ENCODE data around the gene RUSF1. TPM values are rescaled to one million over a fixed set of nuclear protein-coding genes. Genes with fewer than 3 reads are reported as not detected.

RUSF1 gene
- total RNA-seq (2022; extraction: Qiagen RNA extraction; ENCODE audit: low read depth) = 36.7 to 53.6 TPM (median 49.7 TPM) in 5 replicates

GRCh38 chr16:31507929-31508705 lies at the start of gene RUSF1:
Gene RUSF1, minus strand, starts transcription at chr16:31508391. Its CDS starts 18 bp downstream, at chr16:31508373.

GRCh38 chr16:31527734-31528274 lies 19.6 kb upstream of the RUSF1 start, which contains the start of gene AHSP:
Gene AHSP, plus strand, starts transcription at chr16:31527900. Its CDS starts 240 bp downstream, at chr16:31528140.

DNA sequence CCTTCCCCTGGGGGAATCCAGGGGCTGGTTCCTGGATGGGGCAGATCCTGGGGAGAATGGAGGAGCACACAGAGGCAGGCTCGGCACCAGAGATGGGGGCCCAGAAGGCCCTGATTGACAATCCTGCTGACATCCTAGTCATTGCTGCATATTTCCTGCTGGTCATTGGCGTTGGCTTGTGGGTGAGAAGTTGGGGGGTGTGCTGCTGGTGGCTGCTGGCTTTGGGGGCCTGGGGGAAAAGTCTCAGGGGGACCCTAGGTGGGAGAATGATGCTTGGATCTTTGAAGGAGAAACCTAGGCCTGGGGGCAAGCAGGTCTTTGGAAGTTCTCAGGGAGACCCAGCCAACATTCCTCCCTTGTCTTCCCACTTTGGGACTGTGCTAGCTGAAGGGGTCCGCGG lies 25.1 kb downstream of the RUSF1 start, which contains the start of gene SLC5A2:
Gene SLC5A2 (plus strand): TSS at position 43 of the 400 bp plus-strand sequence. CDS start 14 bp downstream, at position 57.

GRCh38 chr16:31471875-31472708 lies 36.1 kb downstream of the RUSF1 start, which contains the start of gene TGFB1I1:
Gene TGFB1I1, plus strand, starts transcription at chr16:31472152. Its CDS starts 37 bp downstream, at chr16:31472189.

GRCh38 chr16:31458844-31459686 lies 49.1 kb downstream of the RUSF1 start, which contains the start of gene ARMC5:
Gene ARMC5, plus strand, starts transcription at chr16:31459501. Its CDS starts 24 bp downstream, at chr16:31459525.

Other genes starting within 250 kb of the RUSF1 start
- gene ITGAM, start 248.4 kb downstream of the RUSF1 start, total RNA-seq (2022; extraction: Qiagen RNA extraction; ENCODE audit: low read depth) = 2.2 to 3.4 TPM (median 2.8 TPM) in 5 replicates
- gene ITGAX, start 153.2 kb downstream of the RUSF1 start, total RNA-seq (2022; extraction: Qiagen RNA extraction; ENCODE audit: low read depth) = 1.2 to 2.4 TPM (median 1.3 TPM) in 5 replicates
- 0.02 to 0.15 TPM in 2 of 5 replicates, not detected in the others for gene ITGAD, start 115.1 kb downstream of the RUSF1 start, total RNA-seq (2022; extraction: Qiagen RNA extraction; ENCODE audit: low read depth)
- not detected in 5 replicates for gene COX6A2, start 80.0 kb downstream of the RUSF1 start, total RNA-seq (2022; extraction: Qiagen RNA extraction; ENCODE audit: low read depth)
- 0.09 to 0.12 TPM (median 0.10 TPM) in 5 replicates for gene ZNF843, start 65.6 kb downstream of the RUSF1 start, total RNA-seq (2022; extraction: Qiagen RNA extraction; ENCODE audit: low read depth)
- gene ARMC5, start 48.9 kb downstream of the RUSF1 start, total RNA-seq (2022; extraction: Qiagen RNA extraction; ENCODE audit: low read depth) = 5.3 to 15.0 TPM (median 12.1 TPM) in 5 replicates
- gene TGFB1I1, start 36.2 kb downstream of the RUSF1 start, total RNA-seq (2022; extraction: Qiagen RNA extraction; ENCODE audit: low read depth) = 34.3 to 68.8 TPM (median 45.1 TPM) in 5 replicates
- 0.10 to 0.45 TPM (median 0.31 TPM) in 5 replicates for gene SLC5A2, start 25.3 kb downstream of the RUSF1 start, total RNA-seq (2022; extraction: Qiagen RNA extraction; ENCODE audit: low read depth)
- not detected in 5 replicates for gene AHSP, start 19.5 kb upstream of the RUSF1 start, total RNA-seq (2022; extraction: Qiagen RNA extraction; ENCODE audit: low read depth)